Aorta (tissue), 5 donors: ENCODE data around the gene VIPAS39. TPM values are rescaled to one million over a fixed set of nuclear protein-coding genes. Genes with fewer than 3 reads are reported as not detected.

Source experiments
- ATAC-seq: fragments of 200-7000 bp; cut with Tn5 transposase; one replicate; pipeline ENCODE4 v1.9.1; 2022; ENCODE audit warnings: moderate library complexity; ENCODE audit not compliant: low FRiP score
- DNase-seq, 2 donors: peaks; one replicate each; pipeline ENCODE4 v3.0.0-alpha.2; 2020
- H3K27ac ChIP-seq, 2 donors: one replicate each; pipeline ENCODE4 v1.5.1; 2013; ENCODE audit warnings: low read length in 2 of 2, mild to moderate bottlenecking in 2 of 2, moderate library complexity in 2 of 2, control low read depth in 1 of 2, inconsistent platforms in 1 of 2, low read depth in 1 of 2
- H3K27me3 ChIP-seq, 2 donors: one replicate each; pipeline ENCODE4 v1.6.1; 2013; ENCODE audit warnings: control low read depth in 1 of 2, low read length in 1 of 2, mild to moderate bottlenecking in 1 of 2, moderate library complexity in 1 of 2; ENCODE audit not compliant: insufficient read depth in 2 of 2, control insufficient read depth in 1 of 2
- H3K36me3 ChIP-seq, 2 donors: one replicate each; pipeline ENCODE4 v1.6.1; 2013; ENCODE audit warnings: control low read depth in 1 of 2, low read length in 1 of 2, mild to moderate bottlenecking in 1 of 2; ENCODE audit not compliant: insufficient read depth in 2 of 2, control insufficient read depth in 1 of 2
- H3K4me1 ChIP-seq, 2 donors: one replicate each; pipeline ENCODE4 v1.6.1; 2013; ENCODE audit warnings: low read length in 2 of 2, control low read depth in 1 of 2, mild to moderate bottlenecking in 1 of 2, moderate library complexity in 1 of 2; ENCODE audit not compliant: insufficient read depth in 2 of 2, control insufficient read depth in 1 of 2
- H3K4me3 ChIP-seq, 2 donors: one replicate each; pipeline ENCODE4 v1.5.1; 2013; ENCODE audit warnings: low read length in 2 of 2, control low read depth in 1 of 2, mild to moderate bottlenecking in 1 of 2
- H3K9me3 ChIP-seq: one replicate; pipeline ENCODE4 v1.6.1; 2013; ENCODE audit warnings: mild to moderate bottlenecking, low read length; ENCODE audit not compliant: control insufficient read depth
- WGBS, 2 donors: extraction: QIAGEN DNeasy Blood & Tissue Kit; methylation state at CpG; one replicate each; pipeline ENCODE4 v1.1.7; 2013; 5-methylcytosine and 5-hydroxymethylcytosine counted together
- intact Hi-C, 2 donors: fragments of 100-400 bp; cut with DNase I; formaldehyde crosslinking; loops; one replicate each; pipeline versions ENCODE4 v1.14.2 to v1.15.0; 2022
- polyA plus RNA-seq, 2 donors: library from polyadenylated mRNA; stranded (reverse); fragments of 200-250 nt; gene quantifications; one replicate each; pipeline ENCODE4 v1.2.3, GENCODE V29; 2013
- total RNA-seq, 2 donors: library from RNA; stranded (reverse); fragmentation: NEBNext Ultra II Directional; extraction: Animal tissue kit (Norgen Biotek cat#: 25700); gene quantifications; one replicate each; pipeline ENCODE4 v1.2.1, GENCODE V29; 2021
- donor health status: healthy with polysubstance abuse.
- donor health status: Bipolar disorder and iron deficiency.
- donor health status: DM: no; HTN: no; CAD: no.
- donor health status: DM: no; HTN: no; CAD: no.
- donor health status: DM: yes; HTN: yes; CAD: no.

VIPAS39 gene
- total and polyA plus RNA-seq, 4 donors, result 6.1 to 17.3 (median 15.2) TPM

DNA sequence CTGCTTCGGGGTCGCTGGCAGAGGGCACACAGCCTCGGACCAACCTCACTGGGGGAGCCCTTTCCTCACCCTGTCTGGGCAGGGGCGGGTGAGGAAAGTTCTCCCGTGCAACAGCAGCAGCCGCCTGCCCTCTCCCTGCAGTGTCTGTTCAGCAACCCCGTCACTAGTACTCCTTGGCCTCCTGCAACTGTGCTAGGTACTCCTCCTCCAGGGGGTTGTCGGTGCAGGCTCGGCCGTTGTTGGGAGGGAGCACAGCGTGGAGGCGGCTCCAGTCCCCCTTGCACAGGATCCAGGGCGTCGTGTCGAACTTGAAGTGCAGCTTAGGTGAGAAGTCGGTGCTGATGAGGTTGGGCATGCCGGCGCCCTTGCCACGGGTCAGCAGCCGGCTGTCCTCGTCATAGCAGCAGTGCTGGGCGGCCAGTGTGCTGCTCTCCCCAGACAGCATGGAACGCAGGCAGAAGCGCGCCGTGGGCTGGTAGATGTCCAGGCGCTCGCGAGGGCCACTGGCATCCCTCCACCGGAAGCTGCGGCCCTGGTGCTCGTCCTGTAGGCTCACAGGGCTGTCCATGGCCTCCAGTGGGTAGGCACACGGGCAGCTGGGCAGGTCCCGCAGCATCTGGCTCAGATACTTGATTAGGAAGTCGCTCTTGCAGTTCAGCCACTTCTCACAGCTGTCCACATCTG, 18.2 kb upstream of the VIPAS39 start:
- Histone ChIP-seq H3K4me3 (no peak overlapping the region), H3K4me1 (no peaks in the 10 kb centered on the region), H3K36me3 (no peaks in the 10 kb centered on the region), H3K27ac (no peak overlapping the region), H3K27me3 (no peaks in the 10 kb centered on the region), H3K9me3 (no peaks in the 10 kb centered on the region)
- 87% methylated on average over 34 to 35 of the region's 35 CpGs for WGBS, 2 donors
- no peak for DNase-seq
- intact Hi-C loops, result no loop called here
- peak; percentile 34 for ATAC-seq

DNA sequence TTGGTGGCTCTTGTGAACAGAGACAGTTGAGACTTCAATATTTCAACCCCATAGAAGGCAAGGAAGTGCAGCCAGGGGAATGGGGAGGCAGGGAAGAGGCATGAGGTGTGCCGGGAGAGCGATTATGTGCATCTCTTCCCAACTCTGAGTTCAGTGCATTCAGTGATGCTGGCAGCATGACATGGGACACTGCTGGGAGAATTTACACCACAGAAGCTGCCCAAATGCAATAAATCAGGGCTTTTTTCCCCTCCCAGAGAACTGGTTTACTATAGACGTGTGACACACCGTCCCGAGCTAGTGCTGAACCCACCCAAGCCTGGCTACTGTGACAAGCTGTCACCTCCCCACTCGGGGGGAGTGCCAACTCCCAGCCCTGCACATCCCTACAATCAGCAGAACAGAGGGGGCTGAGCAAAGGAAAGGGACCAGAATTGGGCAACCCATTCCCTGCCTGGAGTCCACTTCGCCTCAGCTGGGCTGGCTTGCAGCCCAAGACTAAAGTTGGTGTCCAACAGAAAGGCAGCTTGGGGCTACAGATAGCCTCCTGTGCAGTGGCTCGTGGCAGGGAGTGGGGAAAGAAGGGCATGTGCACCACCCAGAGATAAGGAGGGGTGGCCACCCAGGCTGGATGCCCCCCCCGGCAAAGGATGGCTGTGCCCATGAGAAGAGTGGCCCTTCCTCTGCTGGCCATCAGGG, 17.2 kb upstream of the VIPAS39 start:
- H3K9me3 ChIP-seq, result no peaks in the 10 kb centered on the region
- H3K4me1 ChIP-seq, result no peaks in the 10 kb centered on the region
- intact Hi-C loops, result no loop called here
- no peak overlapping the region for H3K27ac ChIP-seq
- WGBS, 2 donors, result 38 to 43% methylated on average over 8 to 9 of the region's 9 CpGs
- H3K4me3 ChIP-seq, result no peak overlapping the region
- no peaks in the 10 kb centered on the region for H3K27me3 ChIP-seq
- no peaks in the 10 kb centered on the region for H3K36me3 ChIP-seq
- DNase-seq (no peak), ATAC-seq (peak; percentile 45)

DNA sequence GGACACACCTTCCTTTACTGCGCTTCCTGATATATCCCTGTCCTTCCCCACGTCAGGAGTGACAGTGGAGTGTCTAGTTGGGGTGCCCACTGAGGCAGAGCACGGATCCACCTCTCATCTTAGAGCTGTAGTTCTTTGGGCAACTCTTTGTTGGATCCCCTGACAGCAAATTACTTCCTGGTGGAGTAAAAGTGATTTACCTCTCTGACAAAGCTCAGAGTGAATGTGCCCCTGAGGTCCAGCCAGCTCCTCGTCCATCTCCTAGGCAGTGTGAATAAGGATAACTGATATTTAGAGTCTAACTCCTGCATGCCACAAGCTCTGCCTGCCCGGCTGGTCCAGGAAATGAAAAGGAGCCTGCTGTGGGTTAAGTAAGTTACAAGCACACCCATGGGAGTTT, 16.5 kb upstream of the VIPAS39 start:
- no peak for DNase-seq

GRCh38 chr14:77470224-77470870, 12.9 kb upstream of the VIPAS39 start:
- intact Hi-C loops, result no loop called here
- 65 to 82% methylated on average over 5 of the region's 5 CpGs for WGBS, 2 donors
- Histone ChIP-seq H3K27me3 (no peaks in the 10 kb centered on the region), H3K9me3 (no peaks in the 10 kb centered on the region), H3K27ac (no peak overlapping the region), H3K4me1 (no peaks in the 10 kb centered on the region), H3K4me3 (no peak overlapping the region), H3K36me3 (peaks cover 7 to 12% of the 10 kb centered on the region in 2 donors)
- DNase-seq (no peak), ATAC-seq (no peak)

More for the DNA sequence above, 16.5 kb upstream of the VIPAS39 start:
- Histone ChIP-seq H3K4me1 (no peaks in the 10 kb centered on the region), H3K27me3 (no peaks in the 10 kb centered on the region), H3K9me3 (no peaks in the 10 kb centered on the region), H3K36me3 (peaks cover 0 to 3% of the 10 kb centered on the region in 2 donors), H3K27ac (no peak overlapping the region), H3K4me3 (no peak overlapping the region)
- 52 to 56% methylated on average over 5 of the region's 5 CpGs for WGBS, 2 donors
- intact Hi-C loops, result no loop called here
- no peak for ATAC-seq

DNA sequence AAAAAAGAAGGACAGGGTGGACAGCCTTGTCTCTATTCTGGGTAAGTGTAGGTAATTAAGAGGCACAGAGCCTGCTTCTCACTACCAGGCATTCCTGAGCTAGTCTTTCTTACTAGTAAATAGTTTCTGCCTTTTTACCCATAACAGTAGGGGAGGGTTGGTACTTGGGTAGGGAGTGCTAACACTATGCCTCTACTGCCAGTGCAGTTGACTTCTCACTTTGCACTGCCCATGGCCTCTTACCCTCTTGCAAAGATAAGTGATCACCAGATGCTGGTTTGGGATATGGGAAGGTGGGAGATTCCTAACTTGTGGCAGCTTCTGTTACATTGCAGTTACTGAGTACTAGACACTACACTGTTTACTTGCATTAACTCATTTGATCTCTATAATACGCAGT, 12.1 kb upstream of the VIPAS39 start:
- DNase-seq (no peak), ATAC-seq (no peak)
- Histone ChIP-seq H3K36me3 (peaks cover 9 to 12% of the 10 kb centered on the region in 2 donors), H3K27me3 (no peaks in the 10 kb centered on the region), H3K4me3 (no peak overlapping the region), H3K9me3 (no peaks in the 10 kb centered on the region), H3K27ac (no peak overlapping the region), H3K4me1 (no peaks in the 10 kb centered on the region)
- WGBS, 2 donors, result 91 to 97% methylated on average over 1 of the region's 1 CpG
- intact Hi-C loops, result no loop called here

DNA sequence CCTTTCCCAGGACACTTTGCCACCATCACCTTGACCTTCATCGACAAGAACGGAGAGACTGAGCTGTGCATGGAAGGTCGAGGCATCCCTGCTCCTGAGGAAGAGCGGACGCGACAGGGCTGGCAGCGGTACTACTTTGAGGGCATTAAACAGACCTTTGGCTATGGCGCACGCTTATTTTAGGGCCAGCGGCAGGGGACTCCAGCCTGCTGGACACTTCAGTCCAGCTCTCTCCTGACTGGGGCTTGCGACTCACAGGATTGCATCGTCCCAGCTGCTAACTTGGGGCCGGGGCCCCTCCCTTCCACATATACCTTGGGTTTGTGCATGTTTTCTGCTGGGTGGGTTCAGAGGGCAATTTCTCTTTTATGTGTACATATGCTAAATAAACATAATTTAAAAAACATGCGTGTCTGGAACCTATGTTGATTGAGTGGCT, 11.7 kb upstream of the VIPAS39 start:
- Histone ChIP-seq H3K27ac (no peak overlapping the region), H3K4me1 (no peaks in the 10 kb centered on the region), H3K27me3 (no peaks in the 10 kb centered on the region), H3K4me3 (no peak overlapping the region), H3K36me3 (peaks cover 9 to 12% of the 10 kb centered on the region in 2 donors), H3K9me3 (no peaks in the 10 kb centered on the region)
- intact Hi-C loops, result no loop called here
- DNase-seq, result no peak
- 85 to 90% methylated on average over 14 of the region's 14 CpGs for WGBS, 2 donors
- no peak for ATAC-seq

GRCh38 chr14:77467801-77468200, 10.4 kb upstream of the VIPAS39 start:
- DNase-seq, result no peak
- no peak for ATAC-seq
- no peak overlapping the region for H3K4me3 ChIP-seq
- peaks cover 11 to 15% of the 10 kb centered on the region in 2 donors for H3K36me3 ChIP-seq
- H3K27me3 ChIP-seq, result no peaks in the 10 kb centered on the region
- H3K9me3 ChIP-seq, result no peaks in the 10 kb centered on the region
- 83 to 86% methylated on average over 5 of the region's 5 CpGs for WGBS, 2 donors
- intact Hi-C loops, result no loop called here
- H3K4me1 ChIP-seq, result no peaks in the 10 kb centered on the region
- no peak overlapping the region for H3K27ac ChIP-seq

- Histone ChIP-seq H3K36me3 (peaks cover 6 to 7% of the 10 kb centered on the region in 2 donors), H3K4me1 (no peaks in the 10 kb centered on the region), H3K27me3 (no peaks in the 10 kb centered on the region), H3K27ac (no peak overlapping the region), H3K9me3 (no peaks in the 10 kb centered on the region), H3K4me3 (peak overlapping the region; percentile 70 to 89)
- ATAC-seq (no peak), DNase-seq (peak in 1 of 2 donors; percentile 60)
- 30 to 34% methylated on average over 13 of the region's 13 CpGs for WGBS, 2 donors
- intact Hi-C loops, result loop anchor here (2.0 to 10.0 kb wide), 6 partner anchors 88 to 248 kb away; partner anchors contain the start of genes GSTZ1 (in 2 of the 2), POMT2 (in 2 of the 2), SPTLC2 (in 2 of the 2) and ALKBH1 (in 1 of the 2)
Observed at GRCh38 chr14:77459072-77459723, 1.8 kb upstream of the VIPAS39 start.
